NB4 (cell line): ENCODE results near the gene PPA1.
"Not testable (repeated sequence)": the region's sequence is repeated elsewhere in the genome, so short reads cannot be mapped to it uniquely, and the experiment has no call there.

Experiments used
- CTCF ChIP-seq: IDR thresholded peaks from one replicate; pipeline ENCODE4 v1.5.1; 2012; ENCODE audit warnings: low read depth, low read length
- MAX ChIP-seq: IDR thresholded peaks from 2 replicates; pipeline ENCODE4 v1.6.1; 2011; ENCODE audit warnings: low read depth, low read length
- MYC ChIP-seq: IDR thresholded peaks from 2 replicates; pipeline ENCODE4 v1.6.1; 2011; ENCODE audit warnings: low read depth, low read length
- POLR2A ChIP-seq: IDR thresholded peaks from 2 replicates; pipeline ENCODE4 v1.6.1; 2011; ENCODE audit warnings: mild to moderate bottlenecking; ENCODE audit not compliant: insufficient read length; ENCODE audit errors: extremely low read depth

- TF ChIP-seq CTCF, MAX, POLR2A, MYC: not testable (repeated sequence)
Observed at GRCh38 chr10:70257816-70258215, 24.6 kb upstream of the PPA1 start.
